Muscle layer of colon (tissue), 2 donors: Measurements from ENCODE around the gene GAPDHS.

Experiments
- H3K27ac ChIP-seq: one replicate; pipeline ENCODE4 v1.7.0; 2013; ENCODE audit warnings: low read depth, mild to moderate bottlenecking, low read length, moderate library complexity
- H3K27me3 ChIP-seq, 2 donors: one replicate each; pipeline ENCODE4 v1.7.0; 2013; ENCODE audit warnings: low read length in 2 of 2, mild to moderate bottlenecking in 2 of 2; ENCODE audit not compliant: insufficient read depth in 2 of 2, control insufficient read depth in 1 of 2
- H3K36me3 ChIP-seq: one replicate; pipeline ENCODE4 v1.7.0; 2013; ENCODE audit warnings: mild to moderate bottlenecking, low read length; ENCODE audit not compliant: insufficient read depth
- H3K4me1 ChIP-seq: one replicate; pipeline ENCODE4 v1.7.0; 2013; ENCODE audit warnings: mild to moderate bottlenecking, low read length; ENCODE audit not compliant: insufficient read depth
- H3K4me3 ChIP-seq, 2 donors: one replicate each; pipeline ENCODE4 v1.7.0; 2013; ENCODE audit warnings: low read length in 2 of 2, low read depth in 1 of 2, mild to moderate bottlenecking in 1 of 2, moderate library complexity in 1 of 2
- H3K9ac ChIP-seq: one replicate; pipeline ENCODE4 v1.7.0; 2013; ENCODE audit warnings: low read length
- H3K9me3 ChIP-seq: one replicate; pipeline ENCODE4 v1.7.0; 2013; ENCODE audit warnings: mild to moderate bottlenecking, low read length
- donor health status: abdominal sarcoma.
- donor health status: Adenocarcinoma of cecum.

GAPDHS gene

GRCh38 chr19:35582760-35583159 is 49.5 kb downstream of the GAPDHS start:
- H3K4me3 ChIP-seq: no peak overlapping the region
- H3K9me3 ChIP-seq: no peaks in the 10 kb centered on the region
- H3K27me3 ChIP-seq: peaks cover 0 to 4% of the 10 kb centered on the region in 2 donors
- H3K9ac ChIP-seq: no peak overlapping the region
- no peak overlapping the region for H3K27ac ChIP-seq
- no peaks in the 10 kb centered on the region for H3K4me1 ChIP-seq
- H3K36me3 ChIP-seq: no peaks in the 10 kb centered on the region

GRCh38 chr19:35585848-35586247 is 52.6 kb downstream of the GAPDHS start, which contains the start of gene PMIS2:
TSS of gene PMIS2 (plus strand) at chr19:35586173. CDS start at chr19:35586260, 87 bp downstream.
- H3K27ac ChIP-seq: no peak within 1 kb of the TSS
- H3K4me1 ChIP-seq: no peaks in the 10 kb centered on the region
- no peaks in the 10 kb centered on the region for H3K9me3 ChIP-seq
- no peak within 1 kb of the TSS for H3K9ac ChIP-seq
- H3K27me3 ChIP-seq: peaks cover 0 to 4% of the 10 kb centered on the region in 2 donors
- H3K36me3 ChIP-seq: no peaks in the 10 kb centered on the region
- no peak within 1 kb of the TSS for H3K4me3 ChIP-seq

- peaks cover 0 to 4% of the 10 kb centered on the region in 2 donors for H3K27me3 ChIP-seq
- no peaks in the 10 kb centered on the region for H3K36me3 ChIP-seq
- H3K27ac ChIP-seq: no peak overlapping the region
- H3K9me3 ChIP-seq: no peaks in the 10 kb centered on the region
- H3K4me1 ChIP-seq: no peaks in the 10 kb centered on the region
- no peak overlapping the region for H3K4me3 ChIP-seq
- H3K9ac ChIP-seq: no peak overlapping the region
Observed at GRCh38 chr19:35587321-35587720, 54.1 kb downstream of the GAPDHS start.

GRCh38 chr19:35590875-35591274 is 57.6 kb downstream of the GAPDHS start:
- no peak overlapping the region for H3K27ac ChIP-seq
- peaks cover 0 to 3% of the 10 kb centered on the region in 2 donors for H3K27me3 ChIP-seq
- H3K4me1 ChIP-seq: no peaks in the 10 kb centered on the region
- no peak overlapping the region for H3K4me3 ChIP-seq
- no peaks in the 10 kb centered on the region for H3K9me3 ChIP-seq
- no peak overlapping the region for H3K9ac ChIP-seq
- H3K36me3 ChIP-seq: no peaks in the 10 kb centered on the region

GRCh38 chr19:35592226-35592625 is 59.0 kb downstream of the GAPDHS start:
- Histone ChIP-seq H3K4me3 (no peak overlapping the region), H3K9me3 (no peaks in the 10 kb centered on the region), H3K4me1 (no peaks in the 10 kb centered on the region), H3K36me3 (no peaks in the 10 kb centered on the region), H3K27ac (no peak overlapping the region), H3K27me3 (no peaks in the 10 kb centered on the region), H3K9ac (no peak overlapping the region)
